NCI-H2227 (cell line): ENCODE data around the gene PRKN.
"Not testable (repeated sequence)": the region's sequence is repeated elsewhere in the genome, so short reads cannot be mapped to it uniquely, and the experiment has no call there.

Experiments
- DNase-seq: peaks from one replicate; lab custom pipeline; 2025; ENCODE audit not compliant: unreplicated experiment; lab: John Stamatoyannopoulos, UW

Gene PRKN

DNA sequence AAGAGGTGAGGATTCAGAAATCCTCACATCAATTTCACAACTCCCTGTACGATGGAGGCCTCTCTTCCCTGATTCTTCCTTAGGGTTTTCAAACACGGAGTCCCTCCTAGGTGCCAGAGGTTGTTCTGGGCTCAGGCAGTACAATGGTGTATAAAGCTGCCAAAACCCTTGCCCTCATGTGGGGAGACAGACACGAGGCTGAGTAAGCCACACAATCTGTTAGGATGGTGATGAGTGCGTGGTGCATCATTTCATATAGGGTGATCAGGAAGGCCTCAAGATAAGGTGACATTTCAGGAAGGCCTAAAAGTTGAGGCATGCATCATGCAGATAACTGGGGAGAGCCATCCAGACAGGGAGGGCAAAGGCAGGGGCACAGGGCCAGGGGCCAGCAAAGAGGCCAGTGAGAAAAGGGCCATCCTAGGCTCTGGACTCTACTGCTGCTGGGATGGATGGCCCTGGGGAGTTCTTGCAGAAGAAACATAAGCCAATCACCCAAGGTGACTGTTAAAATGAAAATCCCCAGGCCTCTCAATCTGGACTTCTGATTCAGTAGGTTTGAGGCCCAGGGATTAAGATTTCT is 186.5 kb downstream of the PRKN start:
- no peak for DNase-seq

DNA sequence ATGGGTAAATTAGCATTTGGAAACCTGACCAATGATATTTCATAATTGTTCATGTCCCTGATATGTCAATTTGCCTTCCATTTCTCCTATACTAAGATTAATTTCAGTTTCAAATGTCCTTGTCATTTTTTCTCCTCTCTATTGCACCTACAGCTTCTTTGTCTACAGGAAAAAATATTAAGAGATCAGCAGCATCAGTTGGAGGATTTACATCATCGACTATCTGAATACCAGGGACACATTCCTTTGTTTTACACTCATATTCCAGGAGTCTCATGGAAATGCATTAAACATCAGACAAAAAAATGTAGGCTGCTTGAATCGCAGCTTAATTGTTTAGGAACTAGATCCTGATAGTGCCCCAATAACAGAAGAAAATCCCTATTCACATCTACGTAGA is 188.2 kb downstream of the PRKN start:
- no peak for DNase-seq

DNA sequence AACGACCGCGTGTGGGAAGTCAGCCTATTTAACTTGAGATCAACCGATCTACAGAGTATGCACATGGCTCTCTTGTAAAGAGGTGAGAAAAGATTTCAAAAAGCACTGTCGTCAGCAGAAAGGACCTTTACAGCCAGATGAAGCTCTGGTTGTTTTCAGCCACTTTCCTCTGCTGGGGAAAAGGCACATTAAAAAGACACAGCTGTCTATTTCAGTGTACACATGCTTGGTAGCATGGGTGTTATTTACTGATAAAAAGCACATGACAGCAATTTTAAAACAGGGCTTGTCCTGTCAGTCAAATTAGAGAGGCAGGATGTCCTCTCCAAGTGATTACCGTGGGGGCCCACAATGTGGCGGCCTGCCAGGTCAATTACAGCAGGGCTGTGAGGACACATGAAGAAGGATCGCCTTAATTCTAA is 188.9 kb downstream of the PRKN start:
- peak; percentile 73 for DNase-seq

DNA sequence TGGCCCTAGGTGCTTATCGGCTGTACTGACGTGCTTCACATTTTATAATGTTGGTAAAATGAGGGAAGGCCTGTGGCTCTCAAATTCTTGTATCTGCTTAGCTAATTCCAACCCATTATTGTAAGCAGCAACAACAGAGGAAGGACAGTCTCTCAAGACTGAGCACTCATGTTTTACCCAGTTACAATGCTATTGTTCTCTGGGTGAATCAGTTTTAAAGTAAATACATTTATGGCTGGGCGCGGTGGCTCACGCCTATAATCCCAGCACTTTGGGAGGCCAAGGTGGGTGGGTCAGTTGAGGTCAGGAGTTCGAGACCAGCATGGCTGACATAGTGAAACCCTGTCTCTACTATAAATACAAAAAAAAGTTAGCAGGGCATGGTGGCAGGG is 194.6 kb downstream of the PRKN start:
- no peak for DNase-seq

DNA sequence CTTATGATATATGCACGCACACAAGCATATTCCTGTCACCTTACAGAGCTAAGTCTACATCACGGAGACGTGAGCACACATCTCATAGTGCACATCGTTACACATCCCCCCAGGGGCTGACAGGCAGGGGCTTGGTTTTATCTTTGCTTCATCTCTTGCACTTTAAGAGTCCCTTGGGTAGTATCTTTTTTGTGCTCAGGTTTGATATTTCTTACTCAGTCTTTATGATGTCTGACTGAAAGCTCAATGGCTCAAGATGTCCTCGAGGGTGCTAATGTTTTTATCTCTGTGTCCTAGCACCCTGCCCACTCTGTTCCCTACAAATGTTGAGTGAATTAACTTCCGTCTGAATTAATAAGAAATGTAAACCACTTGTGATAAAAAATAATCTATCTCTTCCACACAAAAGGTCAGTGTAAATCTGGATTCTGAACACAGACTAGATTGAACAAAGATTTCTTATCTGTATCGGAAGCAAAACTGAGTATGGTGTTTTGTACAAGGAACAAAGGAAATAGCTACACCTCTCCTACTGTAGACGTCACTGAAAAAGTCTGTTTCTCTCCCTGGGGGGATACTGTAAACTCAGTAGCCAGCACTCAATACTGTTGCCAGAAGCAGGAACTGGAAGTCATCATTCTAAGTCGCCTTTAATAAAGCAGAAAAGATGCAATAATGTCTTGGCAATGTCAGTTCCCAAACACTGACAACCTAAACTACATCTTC is 195.1 kb downstream of the PRKN start:
- DNase-seq, result no peak

DNA sequence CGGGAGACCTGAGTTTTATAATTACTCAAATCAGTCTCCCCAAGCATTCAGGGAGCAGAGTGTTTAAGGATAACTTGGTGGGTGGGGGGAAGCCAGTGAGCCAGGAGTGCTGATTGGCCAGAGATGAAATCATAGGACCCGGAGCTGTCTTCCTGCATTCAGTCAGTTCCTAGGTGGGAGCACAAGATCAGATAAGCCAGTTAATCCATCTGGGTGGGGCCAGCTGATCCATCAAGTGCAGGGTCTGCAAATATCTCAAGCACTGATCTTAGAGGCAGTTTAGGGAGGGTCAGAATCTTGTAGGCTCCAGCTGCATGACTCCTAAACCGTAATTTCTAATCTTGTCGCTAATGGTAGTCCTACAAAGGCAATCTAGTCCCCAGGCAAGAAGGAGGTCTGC is 196.2 kb downstream of the PRKN start:
- not testable (repeated sequence) for DNase-seq

DNA sequence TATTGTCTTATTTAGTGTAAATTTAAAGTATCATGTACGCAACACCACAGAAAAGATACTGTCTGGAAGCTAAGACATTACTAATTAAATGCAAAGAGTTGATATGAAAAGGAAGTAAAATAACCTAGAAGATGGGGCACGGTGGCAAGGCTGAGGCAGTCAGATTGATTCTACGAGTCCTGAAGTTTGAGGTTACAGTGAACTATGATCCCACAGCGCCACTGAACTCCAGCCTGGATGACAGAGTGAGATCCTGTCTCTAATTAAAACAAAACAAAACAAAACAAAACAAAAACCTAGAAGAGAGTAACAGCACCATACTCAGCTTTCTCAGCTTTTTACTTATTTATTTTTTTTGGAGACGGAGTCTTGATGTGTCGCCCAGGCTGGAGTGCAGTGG is 199.0 kb downstream of the PRKN start:
- no peak for DNase-seq

DNA sequence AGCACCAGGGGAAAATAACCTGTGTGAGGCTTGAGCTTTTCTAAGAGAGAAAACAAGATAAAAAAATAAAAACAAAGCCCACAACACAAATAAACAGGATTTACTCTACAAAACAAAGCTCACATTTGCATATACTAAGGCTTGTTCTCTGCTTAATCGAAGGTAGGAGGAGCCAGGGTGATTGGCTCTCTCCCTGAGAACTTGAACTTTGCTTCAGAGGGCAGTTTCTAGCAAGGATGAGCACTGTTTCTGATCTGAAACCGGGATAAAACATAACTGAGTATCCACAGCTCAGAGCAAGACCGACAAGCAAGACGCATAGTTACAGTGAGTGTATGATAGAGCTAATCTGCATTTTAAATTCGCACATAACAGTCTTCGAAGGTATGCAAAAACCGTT is 200.6 kb downstream of the PRKN start:
- no peak for DNase-seq

DNA sequence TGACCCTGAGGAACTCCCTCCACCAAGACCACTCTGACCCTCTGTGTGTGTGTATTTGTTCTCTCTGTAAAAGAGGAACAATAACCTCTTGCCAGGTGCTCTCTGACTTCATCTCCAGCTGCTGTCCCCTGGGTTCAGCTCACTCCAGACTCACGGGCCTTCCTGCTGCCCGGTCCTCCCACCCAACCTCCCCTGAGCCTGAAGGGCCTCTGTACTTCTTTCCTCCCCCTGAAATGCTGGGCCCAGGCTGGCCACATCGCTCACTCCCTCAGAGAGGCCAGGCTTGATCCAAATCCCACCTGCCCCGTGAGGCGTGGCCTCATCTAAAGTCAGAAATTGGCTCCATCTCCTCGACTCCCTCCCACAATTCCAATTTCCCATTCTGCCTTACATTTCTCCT is 202.4 kb downstream of the PRKN start:
- DNase-seq, result no peak

DNA sequence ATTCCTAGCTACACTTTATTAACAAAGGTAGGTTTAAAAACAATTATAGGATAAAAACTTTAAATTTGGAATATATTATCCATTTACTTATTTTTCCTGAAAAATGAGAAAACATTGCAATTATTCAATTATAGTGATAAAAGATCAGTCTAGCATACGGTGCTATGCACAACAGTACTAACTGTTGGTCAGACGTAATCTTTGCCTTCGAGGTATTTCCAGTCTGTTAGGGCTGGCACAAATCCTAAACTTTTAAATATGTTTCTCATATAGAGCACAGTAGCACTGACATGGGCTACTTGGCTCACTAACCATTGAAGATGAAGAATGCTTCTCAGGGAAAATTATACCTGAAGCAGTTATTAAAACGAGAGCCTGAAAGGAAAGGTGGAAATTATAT is 214.8 kb downstream of the PRKN start:
- DNase-seq, result no peak

DNA sequence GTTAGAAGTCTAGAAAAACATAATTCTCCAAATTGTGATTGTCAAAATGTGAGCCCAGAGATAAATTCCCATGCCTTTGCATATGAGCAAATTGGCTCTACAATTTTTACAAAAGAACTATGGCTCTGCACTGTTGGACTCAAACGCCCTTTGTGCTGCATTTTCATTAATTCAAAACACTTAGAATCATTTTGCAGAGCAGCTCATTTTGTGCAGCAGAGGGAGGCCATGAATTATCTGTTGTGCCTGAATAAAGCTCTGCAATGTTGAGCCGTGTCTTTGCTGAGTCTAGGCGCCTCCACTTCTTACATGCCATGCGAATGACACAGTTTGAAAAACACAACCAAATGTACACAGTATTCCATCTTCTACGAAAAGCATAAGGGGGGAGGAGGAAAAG is 230.2 kb downstream of the PRKN start:
- no peak for DNase-seq

DNA sequence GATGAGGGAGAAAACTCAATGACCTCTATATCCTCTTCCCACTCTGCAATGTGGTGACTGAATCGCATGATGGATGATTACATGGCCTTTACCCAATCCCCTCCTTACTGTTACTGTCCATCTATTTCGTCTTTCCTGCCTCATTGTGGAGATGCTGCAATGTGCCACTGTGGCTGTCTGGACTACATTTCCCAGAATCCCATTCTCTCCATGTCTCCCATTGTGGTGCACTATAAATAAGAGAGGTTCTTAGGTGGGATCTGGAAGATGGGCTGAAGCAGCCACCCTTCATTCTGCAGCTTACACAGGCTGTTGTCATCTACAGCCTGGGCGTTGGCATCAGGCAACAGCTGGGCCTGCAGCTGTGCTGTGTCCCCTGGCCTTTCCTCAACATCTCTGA is 233.6 kb downstream of the PRKN start:
- DNase-seq, result no peak

DNA sequence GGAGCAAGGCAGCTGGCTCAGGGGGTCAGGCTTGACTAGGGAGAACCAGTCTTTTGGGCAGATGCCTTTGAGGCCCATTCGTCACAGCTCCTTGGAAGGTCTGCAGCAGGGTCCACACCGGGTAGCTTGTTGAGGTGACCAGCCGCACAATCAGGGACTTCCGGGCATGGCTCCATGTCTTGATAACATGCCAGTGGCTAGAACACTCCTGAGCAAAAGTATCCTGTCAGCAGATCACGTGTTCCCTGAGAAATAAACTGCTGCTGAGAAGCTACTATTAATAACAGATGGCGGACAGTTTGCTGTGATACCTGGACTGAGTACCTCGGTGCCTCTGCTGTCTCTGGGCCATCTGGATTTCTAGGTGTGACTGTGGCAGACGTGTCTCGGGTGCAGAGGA is 235.9 kb downstream of the PRKN start:
- no peak for DNase-seq

DNA sequence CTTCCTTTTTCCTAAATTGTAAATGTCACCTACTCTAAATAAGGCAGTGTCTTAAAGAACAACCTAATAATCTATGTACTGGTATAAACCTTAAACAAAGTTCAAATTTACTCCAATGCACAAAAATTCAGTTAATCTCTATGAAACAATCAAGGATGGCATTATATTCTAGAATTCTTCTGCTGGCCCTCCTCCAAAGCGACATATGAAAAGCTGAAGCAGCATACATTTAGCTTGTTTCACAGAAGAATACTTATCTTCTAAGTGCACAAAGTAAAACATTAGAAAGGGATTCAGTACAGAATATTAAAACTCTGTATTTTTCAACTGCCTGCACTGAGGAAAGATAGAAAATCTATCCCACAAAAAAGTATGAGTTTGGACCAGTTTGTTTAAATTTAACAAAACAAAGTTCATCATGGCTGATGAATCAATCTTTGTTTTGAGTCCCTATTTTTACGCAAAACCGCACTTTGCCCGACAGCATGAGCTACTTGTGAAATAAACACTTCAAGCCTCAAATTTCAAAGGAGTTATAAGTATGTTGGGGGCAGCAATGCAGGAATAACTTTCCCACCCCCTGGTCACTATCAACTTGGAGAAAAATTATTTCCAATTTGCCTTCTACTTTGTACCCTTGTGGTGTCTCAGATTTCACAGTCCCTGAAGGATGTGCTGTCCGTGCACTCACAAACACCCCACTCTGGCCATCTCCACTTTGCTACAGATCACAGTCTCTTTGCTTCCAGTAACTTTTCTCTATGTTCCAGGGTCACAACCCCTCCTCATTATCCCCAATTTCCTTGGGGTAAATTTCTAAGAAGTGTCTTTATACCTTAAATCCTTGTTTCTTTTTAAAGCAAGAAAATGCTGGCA is 238.2 kb downstream of the PRKN start:
- no peak for DNase-seq

DNA sequence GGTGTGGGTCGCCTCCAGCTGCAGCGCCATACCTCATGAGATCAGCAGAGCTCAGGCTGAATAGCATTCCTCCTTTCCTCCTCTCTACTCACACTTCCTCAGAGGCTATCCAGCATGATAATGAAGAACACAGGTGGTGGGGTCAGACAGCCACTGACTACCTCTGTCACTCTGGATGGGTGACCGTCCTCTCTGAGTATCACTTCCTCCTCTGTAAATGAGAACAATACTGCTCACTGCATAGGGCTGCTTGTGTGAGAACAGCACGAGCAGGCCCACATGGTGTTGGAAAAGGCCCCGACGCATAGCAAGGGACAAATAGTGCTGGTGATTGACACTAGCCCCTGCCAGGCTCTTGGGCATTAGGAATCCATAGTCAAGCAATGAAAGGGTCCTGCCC is 239.1 kb downstream of the PRKN start:
- no peak for DNase-seq

DNA sequence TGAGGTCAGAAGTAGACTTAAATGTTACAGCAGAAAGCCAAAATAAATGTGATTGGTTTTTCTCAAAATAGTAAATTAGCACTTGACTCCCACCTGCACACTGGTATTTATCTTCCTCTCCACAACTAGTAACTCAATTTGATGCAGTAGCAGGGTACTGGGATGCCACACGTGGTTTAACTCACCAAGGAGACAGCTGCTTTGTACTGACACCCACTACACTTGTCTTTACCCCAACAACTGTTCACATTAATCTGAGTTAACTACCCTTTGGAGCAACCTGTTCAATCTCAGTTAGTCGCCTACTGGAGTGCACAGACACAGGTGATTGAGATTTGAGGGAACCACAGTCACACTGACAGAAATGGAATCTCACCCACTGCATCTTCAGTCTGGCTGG is 242.1 kb downstream of the PRKN start:
- DNase-seq, result no peak

DNA sequence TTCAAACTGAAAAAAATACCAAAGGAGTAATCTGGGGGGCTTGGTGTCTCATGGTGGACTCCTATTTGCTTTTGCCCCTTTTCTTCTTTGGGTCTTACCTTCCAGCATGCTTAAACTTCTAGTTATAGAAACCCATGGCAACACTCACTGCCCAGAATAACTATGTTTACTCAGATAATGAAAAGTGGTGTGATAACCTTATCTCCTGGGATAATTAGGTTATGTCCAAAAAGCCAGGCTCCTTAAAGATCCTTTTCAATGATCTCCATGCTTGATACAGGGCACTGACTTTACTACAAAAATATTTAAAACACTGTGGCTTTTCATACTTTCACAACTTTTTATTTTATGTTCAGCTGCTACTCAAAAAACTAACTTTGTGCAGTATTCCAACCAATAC is 245.6 kb downstream of the PRKN start:
- no peak for DNase-seq

DNA sequence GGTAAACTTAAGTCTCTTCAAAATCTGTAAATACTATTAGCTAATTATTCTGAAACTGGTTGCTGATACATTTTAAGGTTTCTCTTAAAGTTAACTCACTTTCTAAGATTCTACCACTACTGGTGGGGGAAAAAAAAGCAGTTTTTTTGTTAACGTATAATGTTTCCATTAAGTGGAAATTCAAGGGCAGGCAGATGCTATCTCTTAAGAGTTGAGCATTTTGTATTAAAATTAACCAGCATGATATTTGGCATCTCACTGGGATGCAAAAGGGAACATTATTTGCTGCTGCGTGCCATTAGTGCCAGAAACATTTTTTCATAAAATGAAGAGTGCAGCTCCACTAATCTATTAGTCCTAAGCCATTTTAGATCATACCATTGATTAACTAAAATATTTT is 246.2 kb downstream of the PRKN start:
- DNase-seq, result no peak

DNA sequence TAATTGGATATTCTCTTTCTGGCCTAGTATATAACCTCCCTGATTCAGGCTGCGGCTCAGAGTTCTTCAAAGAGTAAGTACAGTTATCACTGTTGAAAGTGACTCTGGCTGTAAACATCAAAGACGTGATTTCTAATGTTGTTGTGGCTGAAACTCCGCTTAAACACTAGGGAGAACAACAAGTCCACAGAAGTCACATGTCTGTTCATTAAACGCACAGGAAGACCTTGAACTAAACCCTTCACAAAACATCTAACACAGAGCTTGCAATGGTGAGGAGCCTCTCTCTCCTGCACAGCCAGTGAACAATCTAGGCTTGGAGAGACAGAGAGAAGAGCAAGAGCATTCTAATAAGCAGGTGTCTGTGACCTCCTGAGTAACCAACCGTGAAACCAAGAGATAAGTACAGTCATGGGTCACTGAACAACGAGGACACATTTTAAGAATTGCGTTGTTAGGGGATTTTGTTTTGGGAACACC is 249.3 kb downstream of the PRKN start:
- peak; percentile 11 for DNase-seq

DNA sequence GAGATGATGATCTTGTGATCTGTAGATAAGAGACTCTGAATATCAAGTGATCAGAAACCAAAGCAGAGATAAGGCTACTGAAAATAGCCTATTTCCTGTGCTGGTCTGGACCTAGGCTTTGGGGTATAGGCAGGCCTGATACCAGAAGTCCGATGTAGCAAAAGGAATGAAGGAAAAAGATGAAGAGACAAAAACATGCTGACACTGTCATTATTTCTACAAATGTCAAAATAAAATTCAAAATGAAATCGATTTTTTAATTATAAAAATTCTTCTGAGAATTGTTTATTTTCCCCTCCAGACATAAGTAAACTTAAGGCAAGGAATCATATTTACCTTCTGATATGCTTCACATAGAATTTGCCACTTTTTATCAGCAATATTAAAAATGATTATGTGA is 252.8 kb downstream of the PRKN start:
- DNase-seq, result no peak

DNA sequence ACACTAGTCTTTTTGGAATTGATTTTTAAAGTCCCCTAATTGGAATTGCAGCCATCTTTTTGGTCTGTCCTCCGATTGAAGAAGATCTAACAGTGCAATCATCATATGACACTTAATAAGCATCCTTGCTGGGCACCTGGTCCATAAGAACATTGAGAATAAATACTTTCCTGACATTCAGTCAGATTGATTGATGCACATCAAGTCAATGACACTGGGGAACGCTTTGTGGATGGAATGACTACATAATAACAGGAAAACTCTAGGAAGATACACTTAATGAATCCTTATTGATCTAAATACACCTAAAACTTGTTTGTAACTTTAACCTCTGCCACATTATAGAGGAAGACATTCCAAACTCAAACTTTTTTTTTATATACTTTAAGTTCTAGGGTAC is 255.7 kb downstream of the PRKN start:
- DNase-seq, result no peak

DNA sequence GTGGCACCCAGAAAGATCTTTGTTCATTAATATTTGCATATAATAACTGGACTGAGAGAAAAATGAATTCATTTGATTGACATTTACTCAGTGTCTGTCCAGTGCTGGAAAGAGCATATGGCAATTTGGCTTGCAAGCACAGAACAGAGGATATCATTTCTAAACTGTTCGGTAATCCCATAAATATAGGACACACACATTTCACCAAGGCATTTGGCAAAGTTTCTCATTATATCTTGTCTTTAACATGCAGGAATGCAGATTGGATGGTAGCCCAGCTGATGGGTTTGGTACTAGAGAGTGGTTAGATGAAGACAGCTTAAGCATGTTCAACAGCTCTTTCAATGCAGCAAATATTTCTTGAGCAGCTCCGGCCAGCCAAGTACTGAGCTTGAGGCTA is 259.2 kb downstream of the PRKN start:
- DNase-seq, result no peak
